Epithelial cell of proximal tubule (primary cell): ENCODE data around the gene CTNND2. TPM values are rescaled to one million over a fixed set of nuclear protein-coding genes. Genes with fewer than 3 reads are reported as not detected.

Experiments used
- DNase-seq: peaks from one replicate; pipeline ENCODE4 v3.0.0-alpha.2; 2011; ENCODE audit warnings: low read depth
- H3K4me3 ChIP-seq: 2 replicates; pipeline ENCODE4 v1.5.1; 2011; ENCODE audit warnings: low read depth, mild to moderate bottlenecking, low read length
- CTCF ChIP-seq: conservative IDR thresholded peaks from 2 replicates; pipeline ENCODE4 v1.5.1; 2012; ENCODE audit warnings: low read depth, mild to moderate bottlenecking, low read length
- total RNA-seq: library from RNA; depleted of rRNA; stranded (reverse); fragments of >200 nt; gene quantifications from 2 replicates; pipeline ENCODE4 v1.2.3, GENCODE V29; 2015

CTNND2 gene
- 0.12 TPM in 1 of 2 replicates, not detected in the other for total RNA-seq

GRCh38 chr5:11904265-11904906 is at the start of gene CTNND2:
Gene CTNND2, minus strand, starts transcription at chr5:11904446. Its CDS starts 593 bp downstream, at chr5:11903853.
- DNase-seq: no peak
- no peak for TF ChIP-seq CTCF
- H3K4me3 ChIP-seq: no peak within 1 kb of the TSS

GRCh38 chr5:11946317-11946716 is 42.1 kb upstream of the CTNND2 start:
- no peak for DNase-seq
- no peak for TF ChIP-seq CTCF
- H3K4me3 ChIP-seq: no peak overlapping the region

DNA sequence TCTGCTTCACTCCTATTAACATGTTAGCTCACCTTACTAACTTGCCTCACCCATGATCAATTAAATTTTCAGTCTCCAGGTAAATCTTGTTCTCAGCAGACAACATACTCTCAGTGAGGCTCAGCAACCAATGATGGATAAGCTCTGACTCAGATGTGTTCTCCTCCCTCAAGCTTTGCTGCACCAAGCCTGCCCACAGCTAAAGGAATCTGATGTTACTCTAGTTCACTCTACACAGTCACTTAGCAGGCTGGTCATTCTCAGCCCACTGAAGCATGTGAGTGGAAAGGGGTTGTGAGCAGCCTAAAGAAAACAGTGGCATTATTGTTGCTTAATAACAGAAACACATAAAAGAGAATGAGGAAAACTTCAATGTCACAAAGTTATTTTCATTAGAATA is 37.3 kb upstream of the CTNND2 start:
- no peak overlapping the region for H3K4me3 ChIP-seq
- DNase-seq: no peak
- no peak for TF ChIP-seq CTCF

DNA sequence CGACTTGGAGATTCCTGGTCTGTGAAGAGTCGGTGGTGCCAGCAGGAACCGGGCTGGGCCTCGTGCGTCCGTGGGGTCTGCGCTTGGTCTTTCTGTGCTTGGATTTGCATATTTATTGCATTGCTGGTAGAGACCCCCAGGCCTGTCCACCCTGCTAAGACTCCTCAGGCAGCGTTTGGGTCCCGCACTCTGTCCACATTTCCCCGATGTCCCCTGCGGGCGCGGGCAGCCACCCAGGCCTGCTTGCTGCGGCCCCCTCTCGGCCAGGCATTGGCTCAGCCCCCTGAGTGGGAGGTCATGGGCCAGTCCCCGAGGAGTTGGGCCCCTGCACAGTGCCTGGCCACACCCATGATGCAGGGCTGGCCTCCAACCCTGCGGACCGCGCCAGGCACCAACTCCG is 27.4 kb upstream of the CTNND2 start:
- TF ChIP-seq CTCF: no peak
- no peak overlapping the region for H3K4me3 ChIP-seq
- no peak for DNase-seq

DNA sequence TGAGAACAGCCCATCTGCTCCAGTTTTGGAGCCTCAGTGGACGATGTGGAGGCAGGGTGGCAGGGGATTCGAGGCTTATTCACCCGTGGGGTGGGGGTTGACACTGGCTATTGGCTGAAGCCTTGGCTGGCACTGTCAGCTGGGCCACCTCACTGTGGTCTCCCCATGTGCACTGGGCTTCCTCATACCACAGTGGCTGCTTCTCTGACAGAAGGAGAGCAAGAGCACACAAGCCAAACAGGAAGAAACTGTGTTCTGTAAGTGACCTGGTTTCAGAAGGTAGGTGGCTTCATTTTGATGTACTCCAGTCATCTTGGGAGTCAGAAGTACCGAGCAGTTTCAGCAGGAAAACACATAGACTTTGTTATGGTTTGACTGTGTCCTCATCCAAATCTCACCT is 24.7 kb upstream of the CTNND2 start:
- no peak for TF ChIP-seq CTCF
- H3K4me3 ChIP-seq: no peak overlapping the region
- DNase-seq: no peak

DNA sequence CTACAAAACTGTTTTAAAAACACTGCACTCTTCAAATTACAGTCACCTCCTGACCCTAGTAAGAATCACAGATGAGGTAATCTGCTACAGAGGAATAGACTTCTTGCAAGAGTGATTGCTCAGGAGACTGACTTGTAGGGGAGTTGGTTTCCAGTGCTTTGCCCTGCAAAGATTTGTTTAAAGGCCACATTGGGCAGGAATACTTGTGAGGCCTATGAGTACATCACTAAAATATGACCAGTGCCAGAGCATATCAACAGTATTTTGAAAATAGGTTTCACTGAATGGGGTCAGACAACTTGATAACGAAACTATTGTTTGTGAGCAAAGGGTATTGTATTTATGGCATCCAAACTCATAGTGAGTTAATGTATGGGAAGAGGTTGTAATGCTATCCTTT is 21.5 kb upstream of the CTNND2 start:
- no peak for DNase-seq
- H3K4me3 ChIP-seq: no peak overlapping the region
- TF ChIP-seq CTCF: no peak

DNA sequence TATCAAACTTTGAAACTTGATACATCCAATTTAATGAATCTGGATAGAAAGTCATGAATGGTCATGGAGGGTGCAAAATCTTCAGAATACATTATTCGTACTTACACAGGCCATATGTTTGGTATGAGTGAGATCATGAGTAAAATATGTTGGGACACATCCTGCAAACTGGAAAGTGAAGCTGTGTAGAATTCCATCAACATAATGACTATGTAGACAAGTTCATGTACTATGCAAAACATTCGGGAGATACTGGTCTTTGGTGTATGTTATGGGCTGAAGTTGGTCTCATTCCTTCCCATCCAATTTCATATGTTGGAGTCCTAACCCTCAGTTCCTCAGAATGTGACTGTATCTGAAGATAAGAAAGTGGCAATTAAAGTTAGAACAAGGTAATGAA is 18.1 kb upstream of the CTNND2 start:
- DNase-seq: no peak
- TF ChIP-seq CTCF: no peak
- H3K4me3 ChIP-seq: no peak overlapping the region
